Measurements from ENCODE around the gene NRXN3. TPM values are rescaled to one million over a fixed set of nuclear protein-coding genes. Genes with fewer than 3 reads are reported as not detected.

Gene NRXN3
- polyA plus RNA-seq, 1 donor (not counting 4 experiments of a cell fraction or from before 2014, with no cell fraction given): 0.89 TPM

DNA sequence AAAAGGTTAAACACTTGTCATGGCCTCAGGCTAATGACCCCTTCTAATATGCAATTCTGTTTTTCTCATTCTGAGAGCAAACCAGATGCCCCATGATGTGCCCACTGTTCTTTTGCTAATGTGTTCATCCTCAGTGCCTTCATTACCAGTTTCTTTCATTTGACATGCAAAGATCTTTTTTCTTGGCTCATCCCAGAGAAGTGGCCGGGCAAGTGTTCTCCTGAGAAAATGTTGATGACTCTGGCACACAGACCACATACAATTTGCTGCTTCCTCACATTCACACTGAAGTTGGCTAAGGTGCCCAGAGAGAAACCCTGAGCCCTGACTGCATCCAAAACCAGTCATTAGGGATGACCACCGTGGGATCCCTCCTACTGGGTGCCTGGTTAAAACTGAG lies 1207.8 kb downstream of the NRXN3 start:
- no peaks in the 10 kb centered on the region for H3K27me3 ChIP-seq (ENCODE audit: control insufficient read depth, extremely low read depth, insufficient read depth, low read length)
- no peak overlapping the region for H3K9ac ChIP-seq (ENCODE audit: control insufficient read depth, extremely low read depth, insufficient read depth, low read length)
- H2AFZ ChIP-seq (ENCODE audit: control insufficient read depth, low read length): no peak overlapping the region
- no peaks in the 10 kb centered on the region for H3K4me1 ChIP-seq (ENCODE audit: control insufficient read depth, extremely low read depth, insufficient read depth, low read length)
- TF ChIP-seq, protein P1, sequence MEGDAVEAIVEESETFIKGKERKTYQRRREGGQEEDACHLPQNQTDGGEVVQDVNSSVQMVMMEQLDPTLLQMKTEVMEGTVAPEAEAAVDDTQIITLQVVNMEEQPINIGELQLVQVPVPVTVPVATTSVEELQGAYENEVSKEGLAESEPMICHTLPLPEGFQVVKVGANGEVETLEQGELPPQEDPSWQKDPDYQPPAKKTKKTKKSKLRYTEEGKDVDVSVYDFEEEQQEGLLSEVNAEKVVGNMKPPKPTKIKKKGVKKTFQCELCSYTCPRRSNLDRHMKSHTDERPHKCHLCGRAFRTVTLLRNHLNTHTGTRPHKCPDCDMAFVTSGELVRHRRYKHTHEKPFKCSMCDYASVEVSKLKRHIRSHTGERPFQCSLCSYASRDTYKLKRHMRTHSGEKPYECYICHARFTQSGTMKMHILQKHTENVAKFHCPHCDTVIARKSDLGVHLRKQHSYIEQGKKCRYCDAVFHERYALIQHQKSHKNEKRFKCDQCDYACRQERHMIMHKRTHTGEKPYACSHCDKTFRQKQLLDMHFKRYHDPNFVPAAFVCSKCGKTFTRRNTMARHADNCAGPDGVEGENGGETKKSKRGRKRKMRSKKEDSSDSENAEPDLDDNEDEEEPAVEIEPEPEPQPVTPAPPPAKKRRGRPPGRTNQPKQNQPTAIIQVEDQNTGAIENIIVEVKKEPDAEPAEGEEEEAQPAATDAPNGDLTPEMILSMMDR (optimal IDR thresholded peaks at IDR 0.05 in 1 of 3, IDR thresholded peaks at IDR 0.05 in 1 of 3, conservative IDR thresholded peaks at IDR 0.05 in 1 of 3; ENCODE audit: extremely low read depth in 1 of 3, insufficient read depth in 2 of 3, low read length in 3 of 3): no peak
- TF ChIP-seq EZH2 (IDR thresholded peaks at IDR 0.05; ENCODE audit: low read length): no peak
- no peaks in the 10 kb centered on the region for H3K79me2 ChIP-seq (ENCODE audit: control insufficient read depth, insufficient read depth, low read length)
- DNase-seq (ENCODE audit: low read depth, low spot score) (no peak), FAIRE-seq (no peak)
- H3K9me1 ChIP-seq (ENCODE audit: control insufficient read depth, extremely low read depth, insufficient read depth, low read length): no peaks in the 10 kb centered on the region
- H3K9me3 ChIP-seq (ENCODE audit: control insufficient read depth, low read depth, low read length): no peaks in the 10 kb centered on the region
- no peaks in the 10 kb centered on the region for H4K20me1 ChIP-seq (ENCODE audit: control insufficient read depth, extremely low read depth, insufficient read depth, low read length)
- dilution Hi-C loops (cut with MboI; ENCODE audit: extremely low pct_ligation_motif_present, low sequenced_read_pairs): no loop called here
- no peak overlapping the region for H3K4me3 ChIP-seq (ENCODE audit: control insufficient read depth in 2 of 3, extremely low read depth in 1 of 3, insufficient read depth in 2 of 3, low read depth in 1 of 3, low read length in 3 of 3)
- no peak overlapping the region for H3K27ac ChIP-seq (ENCODE audit: control insufficient read depth, insufficient read depth, low read length)
- H3K4me2 ChIP-seq (ENCODE audit: control insufficient read depth, extremely low read depth, insufficient read depth, low read depth, low read length): no peak overlapping the region
- H3K36me3 ChIP-seq (ENCODE audit: control insufficient read depth in 2 of 2, extremely low read depth in 1 of 2, insufficient read depth in 2 of 2, low read length in 2 of 2): no peaks in the 10 kb centered on the region

DNA sequence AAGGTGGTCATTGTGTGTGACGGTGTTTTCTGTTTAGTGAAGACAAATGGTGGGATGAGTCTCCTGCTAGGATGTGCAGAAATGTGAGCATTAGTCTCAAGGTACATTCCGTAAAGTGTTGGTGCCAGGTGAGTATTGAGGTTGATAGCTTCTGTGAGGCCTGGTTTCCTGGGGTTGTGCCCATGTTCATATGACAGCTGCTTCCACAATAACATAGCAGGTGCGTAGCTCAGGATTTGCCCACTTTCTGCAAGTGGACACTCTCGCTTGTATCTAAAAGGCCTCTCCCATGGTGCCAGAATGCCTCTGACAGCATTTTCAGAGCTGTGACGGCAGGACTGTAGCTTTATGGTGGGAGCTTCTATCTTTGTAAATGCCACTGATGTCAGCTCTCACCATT lies 1209.1 kb downstream of the NRXN3 start:
- Histone ChIP-seq H3K4me2 (ENCODE audit: control insufficient read depth, extremely low read depth, insufficient read depth, low read depth, low read length) (no peak overlapping the region), H3K9me3 (ENCODE audit: control insufficient read depth, low read depth, low read length) (no peaks in the 10 kb centered on the region), H3K4me1 (ENCODE audit: control insufficient read depth, extremely low read depth, insufficient read depth, low read length) (no peaks in the 10 kb centered on the region), H3K4me3 (ENCODE audit: control insufficient read depth in 2 of 3, extremely low read depth in 1 of 3, insufficient read depth in 2 of 3, low read depth in 1 of 3, low read length in 3 of 3) (no peak overlapping the region), H2AFZ (ENCODE audit: control insufficient read depth, low read length) (no peak overlapping the region), H3K9ac (ENCODE audit: control insufficient read depth, extremely low read depth, insufficient read depth, low read length) (no peak overlapping the region), H3K36me3 (ENCODE audit: control insufficient read depth in 2 of 2, extremely low read depth in 1 of 2, insufficient read depth in 2 of 2, low read length in 2 of 2) (no peaks in the 10 kb centered on the region), H3K79me2 (ENCODE audit: control insufficient read depth, insufficient read depth, low read length) (no peaks in the 10 kb centered on the region), H3K9me1 (ENCODE audit: control insufficient read depth, extremely low read depth, insufficient read depth, low read length) (no peaks in the 10 kb centered on the region), H3K27ac (ENCODE audit: control insufficient read depth, insufficient read depth, low read length) (no peak overlapping the region), H4K20me1 (ENCODE audit: control insufficient read depth, extremely low read depth, insufficient read depth, low read length) (no peaks in the 10 kb centered on the region), H3K27me3 (ENCODE audit: control insufficient read depth, extremely low read depth, insufficient read depth, low read length) (no peaks in the 10 kb centered on the region)
- TF ChIP-seq EZH2 (IDR thresholded peaks at IDR 0.05; ENCODE audit: low read length): no peak
- TF ChIP-seq, protein P1 (optimal IDR thresholded peaks at IDR 0.05 in 1 of 3, IDR thresholded peaks at IDR 0.05 in 1 of 3, conservative IDR thresholded peaks at IDR 0.05 in 1 of 3; ENCODE audit: extremely low read depth in 1 of 3, insufficient read depth in 2 of 3, low read length in 3 of 3): no peak
- FAIRE-seq (no peak), DNase-seq (ENCODE audit: low read depth, low spot score) (no peak)
- dilution Hi-C loops (cut with MboI; ENCODE audit: extremely low pct_ligation_motif_present, low sequenced_read_pairs): no loop called here
